Measurements from ENCODE around the gene SLC39A12.

Gene SLC39A12

DNA sequence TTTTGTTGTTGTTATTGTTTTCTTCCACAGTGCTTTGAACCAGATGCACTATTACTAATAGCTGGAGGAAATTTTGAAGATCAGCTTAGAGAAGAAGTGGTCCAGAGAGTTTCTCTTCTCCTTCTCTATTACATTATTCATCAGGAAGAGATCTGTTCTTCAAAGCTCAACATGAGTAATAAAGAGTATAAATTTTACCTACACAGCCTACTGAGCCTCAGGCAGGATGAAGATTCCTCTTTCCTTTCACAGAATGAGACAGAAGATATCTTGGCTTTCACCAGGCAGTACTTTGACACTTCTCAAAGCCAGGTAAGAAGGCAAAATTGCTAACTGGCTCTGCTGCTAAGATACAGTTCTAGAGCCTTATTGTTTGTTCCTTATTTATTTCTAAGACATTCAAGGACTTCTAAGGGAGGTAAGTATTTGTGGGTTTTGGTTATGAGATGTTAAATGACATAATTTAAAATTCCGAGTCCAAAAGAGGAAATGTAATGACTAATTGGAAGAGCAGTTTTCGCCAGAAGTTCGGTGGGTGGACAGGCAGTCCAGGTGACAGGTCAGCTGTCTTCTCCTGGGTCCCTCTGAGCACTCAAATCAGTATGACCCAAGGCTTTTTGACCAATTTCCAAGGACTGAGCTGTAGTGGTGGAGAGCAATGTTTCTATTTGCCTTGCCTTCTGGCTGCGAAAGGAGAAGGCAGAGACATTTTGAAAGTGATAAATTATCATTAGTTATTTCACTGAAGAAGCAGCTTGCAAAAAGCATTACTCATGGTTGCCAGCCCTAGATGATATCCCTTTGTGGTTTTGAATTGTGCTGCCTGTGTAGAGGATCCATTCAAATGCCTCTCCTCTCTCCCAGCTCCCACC, 10.1 kb downstream of the SLC39A12 start:
- DNase-seq (ENCODE audit: low read depth in 2 of 2) = no peak

DNA sequence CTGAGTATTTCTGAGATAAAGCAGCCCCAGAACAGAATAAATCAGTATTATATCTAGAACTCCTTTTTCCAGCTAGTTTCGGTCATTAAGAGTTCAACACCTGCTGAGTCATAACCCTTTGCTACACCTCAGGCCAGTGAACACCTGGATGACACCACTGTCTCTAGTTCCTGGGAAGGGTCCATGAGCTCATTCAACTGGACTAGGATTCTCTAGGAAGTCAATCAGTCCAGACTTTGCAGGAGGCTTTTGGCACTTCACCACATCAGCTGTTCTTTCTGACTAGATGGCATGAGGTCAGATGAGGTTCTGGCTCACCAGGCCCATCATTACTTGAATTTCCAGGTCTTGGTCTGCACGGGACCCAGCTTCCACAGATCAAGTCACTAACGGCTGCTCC, 11.7 kb downstream of the SLC39A12 start:
- DNase-seq (ENCODE audit: low read depth in 2 of 2) = no peak

DNA sequence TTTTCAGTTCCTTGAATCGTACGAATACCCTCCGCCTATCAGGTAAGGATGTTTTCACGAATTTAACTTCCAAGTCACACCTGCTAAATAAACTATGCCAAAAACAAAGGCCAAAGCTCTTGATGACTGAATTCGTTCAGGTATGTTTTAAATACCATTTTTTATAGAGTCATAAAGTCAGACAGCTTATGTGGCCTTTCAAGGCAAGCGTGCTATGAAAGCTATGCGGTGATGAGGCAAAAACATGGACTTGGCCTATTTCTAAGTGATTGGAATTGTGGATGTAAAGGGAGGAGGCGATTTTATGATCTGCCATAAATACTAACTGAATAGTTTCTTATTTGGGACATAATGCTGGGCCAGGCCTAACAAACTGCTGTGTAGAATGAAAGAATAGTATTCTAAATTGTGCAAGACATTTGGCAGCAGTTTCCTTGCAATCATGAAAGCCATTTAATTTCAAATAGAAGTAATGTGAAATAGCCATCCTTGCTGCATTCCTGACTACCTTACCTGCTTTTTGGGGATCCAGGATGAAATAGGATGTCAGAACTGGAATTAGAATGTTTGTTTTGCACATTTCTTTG, 14.0 kb downstream of the SLC39A12 start:
- DNase-seq (ENCODE audit: low read depth in 2 of 2) = no peak

DNA sequence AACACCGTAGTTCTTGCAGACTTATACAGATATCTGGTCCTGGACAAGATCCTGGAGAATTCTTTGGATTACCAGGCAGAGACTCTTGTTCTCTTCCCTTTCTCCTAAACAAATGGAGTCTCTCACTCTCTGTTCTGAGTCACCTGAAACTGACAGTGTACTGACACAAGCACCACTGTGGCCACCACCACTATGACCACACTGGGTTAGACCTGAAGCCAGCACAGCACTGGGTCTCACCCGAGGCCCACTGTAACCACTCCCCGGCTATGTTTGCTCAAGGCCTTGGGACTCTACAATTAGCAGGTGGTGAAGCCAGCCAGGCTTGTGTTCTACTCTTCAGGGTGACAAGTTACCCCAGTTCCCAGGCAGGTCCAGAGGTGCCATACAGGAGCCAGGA, 22.8 kb downstream of the SLC39A12 start:
- no peak for DNase-seq (ENCODE audit: low read depth in 2 of 2)

DNA sequence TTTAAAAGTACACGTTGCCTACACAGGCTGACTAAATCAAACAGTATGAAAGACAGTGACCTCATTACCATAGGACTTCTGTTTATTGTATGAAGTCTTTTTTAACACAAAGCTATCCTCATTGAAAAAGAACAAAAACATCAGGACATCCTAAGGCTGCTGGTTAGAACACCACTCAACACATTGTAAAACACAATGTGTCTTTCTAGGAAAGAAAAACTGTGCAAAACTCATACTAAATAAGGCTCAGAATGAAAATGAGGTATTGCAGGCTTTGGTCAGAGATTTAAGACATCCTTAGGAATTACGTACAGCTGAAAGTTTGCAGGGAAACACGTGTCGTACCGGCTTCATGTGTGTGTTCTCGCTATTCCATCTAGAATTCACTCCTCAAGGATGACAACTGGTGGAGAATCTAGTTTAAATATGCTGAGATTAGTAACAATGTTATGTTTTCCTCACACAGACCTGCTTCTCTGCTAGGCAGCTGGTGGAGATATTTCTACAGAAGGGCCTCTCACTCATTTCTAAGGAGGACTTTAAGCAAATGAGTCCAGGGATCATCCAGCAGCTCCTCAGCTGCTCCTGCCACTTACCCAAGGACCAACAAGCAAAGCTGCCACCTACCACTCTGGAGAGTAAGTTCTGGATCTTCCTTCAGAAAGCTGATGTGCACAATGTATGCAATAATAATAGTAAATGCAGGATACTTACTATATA, 29.3 kb downstream of the SLC39A12 start:
- DNase-seq (ENCODE audit: low read depth in 2 of 2) = no peak

DNA sequence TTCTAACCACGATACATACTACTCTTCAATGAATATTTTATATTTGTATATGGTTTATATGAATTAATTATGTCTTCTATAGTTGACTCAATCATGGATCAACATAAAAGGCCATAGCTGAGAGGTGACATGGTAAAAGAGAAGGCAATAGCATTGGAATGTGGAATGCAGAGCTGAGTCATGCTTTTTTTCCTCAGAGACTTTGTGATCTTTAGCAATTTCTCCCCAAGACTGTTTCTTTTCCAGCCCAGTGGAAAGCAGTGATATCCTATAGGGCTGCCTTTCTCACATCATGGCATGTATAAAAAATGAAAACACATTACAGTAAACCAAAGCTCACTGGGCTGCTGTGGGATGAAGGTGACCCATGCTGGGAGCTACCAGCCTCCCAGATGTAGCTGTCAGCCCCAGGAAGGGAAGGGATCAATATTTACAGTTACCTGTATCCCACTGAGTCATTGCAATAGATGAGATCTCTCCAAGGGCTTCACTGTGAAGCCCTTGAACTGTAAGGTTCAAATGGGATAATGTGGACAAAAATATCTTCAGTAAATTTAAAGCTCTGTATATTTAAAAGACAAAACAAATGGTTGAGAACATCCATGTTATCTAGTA, 30.2 kb downstream of the SLC39A12 start:
- DNase-seq (ENCODE audit: low read depth in 2 of 2) = no peak

DNA sequence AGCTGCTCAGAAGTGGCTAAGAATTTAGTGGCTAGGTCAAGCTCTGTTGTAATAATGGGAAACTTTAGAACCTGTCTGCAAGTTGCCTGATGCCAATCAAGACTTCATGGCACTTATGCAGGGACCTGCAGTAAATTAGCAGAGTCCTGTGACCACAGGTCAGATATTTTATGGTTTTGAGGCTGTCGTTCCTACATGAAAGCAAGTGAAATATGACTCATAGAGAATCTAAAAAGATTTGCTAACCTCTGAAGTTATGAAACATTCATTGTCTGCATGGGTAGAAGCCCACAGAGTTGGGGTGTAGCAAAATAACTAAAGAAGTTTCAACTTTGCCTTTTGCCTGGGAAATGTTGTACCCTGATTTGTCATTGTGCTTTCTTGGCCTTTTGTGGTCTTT, 32.3 kb downstream of the SLC39A12 start:
- no peak for DNase-seq (ENCODE audit: low read depth in 2 of 2)

DNA sequence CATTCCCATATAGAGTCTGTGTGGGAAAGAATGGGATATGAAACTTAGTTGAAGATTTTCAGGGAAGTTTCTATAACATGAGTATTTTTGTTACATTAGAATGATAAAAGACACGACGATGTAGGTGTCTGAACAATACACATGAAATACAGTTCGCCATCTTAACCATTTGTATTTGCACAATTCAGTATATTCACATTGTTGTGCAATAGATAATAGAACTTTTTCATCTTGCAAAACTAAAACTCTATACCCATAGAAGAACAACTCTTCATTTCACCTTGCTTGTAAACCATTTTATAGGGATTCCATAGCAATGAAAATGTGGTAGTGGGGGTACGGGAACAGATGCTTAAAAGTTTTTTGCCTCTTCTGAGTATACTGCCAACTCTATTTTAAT, 32.8 kb downstream of the SLC39A12 start:
- DNase-seq (ENCODE audit: low read depth in 2 of 2) = no peak

DNA sequence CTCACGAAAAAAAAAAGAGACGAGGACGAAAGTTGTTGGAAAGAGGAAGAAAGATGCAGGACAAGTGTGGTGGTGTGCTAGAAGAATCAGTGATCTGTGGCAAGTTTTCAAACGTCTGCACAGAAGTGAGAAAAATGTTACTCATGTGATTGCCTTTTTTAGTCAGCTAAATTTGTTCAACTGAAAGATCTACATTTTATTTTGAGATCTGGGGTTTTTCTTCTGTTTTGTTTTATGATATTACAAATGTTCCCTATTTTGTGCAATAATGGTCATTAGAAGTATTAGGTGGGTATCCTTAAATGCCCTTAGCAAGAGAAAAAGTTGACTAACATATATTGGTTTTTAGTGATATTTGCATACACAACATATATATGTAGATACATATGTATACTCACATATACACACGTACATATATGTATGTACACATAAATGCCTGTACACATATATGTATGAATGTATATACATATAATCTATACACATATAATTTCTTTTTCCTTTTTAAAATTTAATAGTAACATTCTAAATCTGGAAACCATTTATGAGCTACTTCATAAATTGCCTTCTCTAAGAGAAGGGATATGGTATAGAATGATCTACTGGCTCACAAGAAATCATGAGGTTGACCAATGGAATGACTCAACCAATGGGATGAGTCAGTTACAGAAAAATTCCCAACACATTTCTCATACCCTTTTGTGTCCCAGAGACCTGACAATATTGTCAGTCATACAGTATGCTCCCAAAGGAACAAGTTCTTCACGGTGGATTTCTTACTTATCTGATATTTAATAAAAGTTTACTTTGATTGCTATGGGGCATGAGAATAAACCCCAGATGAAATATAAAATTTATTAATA, 38.4 kb downstream of the SLC39A12 start:
- DNase-seq (ENCODE audit: low read depth in 2 of 2) = no peak

DNA sequence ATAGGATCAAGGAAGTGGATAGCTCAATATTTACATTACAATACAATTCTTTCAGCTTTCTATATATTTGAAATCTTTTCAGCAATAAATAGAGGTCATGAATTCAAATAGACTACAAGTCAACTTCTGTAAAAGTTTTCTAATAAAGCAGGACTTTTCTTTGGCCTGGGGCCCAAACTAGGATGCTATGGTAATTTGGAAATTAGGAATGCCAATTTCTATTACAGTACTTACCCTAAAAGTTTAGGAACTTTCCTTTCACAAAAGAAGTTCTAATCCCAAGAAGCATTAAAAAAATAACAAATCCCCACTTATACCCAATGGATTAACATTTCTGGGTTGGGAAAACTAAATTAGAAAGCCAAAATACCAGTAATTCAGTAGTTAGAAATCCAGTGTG, 40.5 kb downstream of the SLC39A12 start:
- DNase-seq (ENCODE audit: low read depth in 2 of 2) = no peak

DNA sequence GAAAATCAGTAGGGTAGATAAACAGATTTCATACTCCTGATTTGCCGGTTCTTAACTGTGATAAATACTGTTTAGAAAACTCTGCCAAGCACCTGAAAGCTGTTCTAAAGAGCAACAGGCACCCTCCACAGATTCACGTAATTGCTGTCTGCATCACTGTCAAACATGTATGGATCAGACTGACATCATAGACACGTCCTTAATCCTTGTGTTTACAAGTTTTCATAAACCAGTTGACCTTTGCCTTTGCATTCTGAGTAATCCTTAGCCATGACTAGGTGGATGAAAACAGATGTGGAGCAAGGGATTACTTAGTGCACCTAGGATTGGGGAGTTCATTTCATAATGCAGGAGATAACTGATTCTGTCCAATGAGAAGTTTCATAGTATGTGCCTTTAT, 41.6 kb downstream of the SLC39A12 start:
- DNase-seq (ENCODE audit: low read depth in 2 of 2) = no peak

DNA sequence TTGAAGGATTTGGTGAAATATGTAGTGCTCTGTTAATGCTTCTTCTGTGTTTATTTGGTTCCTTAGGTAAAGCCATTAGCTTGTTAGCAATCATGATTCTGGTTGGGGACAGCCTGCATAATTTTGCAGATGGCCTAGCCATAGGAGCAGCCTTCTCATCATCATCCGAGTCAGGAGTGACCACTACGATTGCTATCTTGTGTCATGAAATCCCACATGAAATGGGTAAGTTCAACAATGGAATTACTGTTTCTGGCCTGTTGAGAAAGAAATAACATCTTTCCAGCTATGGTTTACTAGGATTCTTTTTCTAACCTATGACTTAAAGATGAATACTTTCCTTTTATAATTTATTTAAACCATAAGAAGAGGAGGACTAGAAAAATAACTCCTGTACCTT, 48.9 kb downstream of the SLC39A12 start:
- DNase-seq (ENCODE audit: low read depth in 2 of 2) = no peak

DNA sequence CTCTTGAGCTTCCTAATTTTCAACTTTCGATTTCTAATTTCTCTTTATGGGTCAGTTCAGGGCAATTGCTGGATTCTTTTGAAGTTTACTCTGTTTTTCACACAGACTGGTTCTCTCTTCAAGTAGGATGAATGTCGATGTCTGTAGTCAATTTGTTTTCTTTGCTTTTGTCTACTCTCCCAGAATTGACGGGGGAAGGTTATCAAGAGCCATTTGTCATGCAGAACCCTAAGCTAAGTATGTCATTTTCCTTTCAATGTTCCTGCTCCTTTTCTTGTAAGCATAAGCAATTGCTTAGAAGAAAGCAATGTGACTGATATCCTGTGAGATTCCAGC, 53.7 kb downstream of the SLC39A12 start:
- no peak for DNase-seq (ENCODE audit: low read depth in 2 of 2)

DNA sequence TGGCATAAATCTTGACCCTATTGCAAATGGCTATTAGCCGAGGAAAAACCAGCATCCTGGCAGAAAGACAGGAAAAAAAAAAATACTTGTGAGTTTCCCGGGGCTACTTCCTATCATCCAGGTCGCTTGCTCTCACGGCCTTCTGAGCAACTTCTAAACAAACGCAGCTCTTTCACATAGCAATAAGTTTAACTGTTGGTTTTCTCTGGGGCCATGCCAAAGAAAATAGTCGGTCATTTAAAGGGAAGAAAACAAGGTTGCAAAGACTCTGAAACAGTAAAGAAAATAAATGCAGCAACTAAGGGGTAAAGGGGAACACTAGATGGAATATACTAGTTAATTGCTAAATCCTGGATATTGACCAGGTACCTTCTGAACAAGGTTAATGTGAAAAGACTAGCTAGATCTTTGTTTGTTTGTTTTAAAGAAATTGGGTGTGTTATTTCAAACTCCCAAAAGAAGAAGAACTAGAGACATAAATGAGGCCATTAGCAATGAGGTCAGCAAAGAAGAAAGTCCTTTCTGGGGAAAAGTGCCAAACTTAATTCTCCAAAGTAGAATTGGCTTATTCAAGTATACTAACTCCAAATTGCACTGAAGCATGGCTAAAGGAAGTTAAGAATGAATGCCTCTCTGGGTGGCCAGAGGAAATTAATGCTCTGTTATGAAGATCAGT, 54.2 kb downstream of the SLC39A12 start:
- no peak for DNase-seq (ENCODE audit: low read depth in 2 of 2)

DNA sequence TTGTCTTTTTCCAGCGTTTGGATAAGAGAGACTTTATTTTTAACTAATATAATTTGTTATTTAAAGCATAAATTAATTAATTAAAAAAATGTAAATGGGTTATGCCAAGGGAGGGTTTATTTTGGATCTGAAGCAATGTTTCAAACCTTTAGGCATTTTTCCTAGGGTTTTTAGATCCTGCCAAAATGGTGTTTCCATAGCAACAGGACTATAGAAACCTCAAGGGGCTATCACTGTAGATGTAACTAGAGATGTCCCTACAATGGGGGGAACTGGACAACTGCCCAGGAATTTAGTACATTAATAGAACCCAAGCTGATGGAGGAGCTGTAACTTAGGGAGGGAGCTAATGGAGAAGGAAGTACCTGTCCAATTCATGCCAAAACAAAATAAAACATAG, 57.3 kb downstream of the SLC39A12 start:
- DNase-seq (ENCODE audit: low read depth in 2 of 2) = no peak

DNA sequence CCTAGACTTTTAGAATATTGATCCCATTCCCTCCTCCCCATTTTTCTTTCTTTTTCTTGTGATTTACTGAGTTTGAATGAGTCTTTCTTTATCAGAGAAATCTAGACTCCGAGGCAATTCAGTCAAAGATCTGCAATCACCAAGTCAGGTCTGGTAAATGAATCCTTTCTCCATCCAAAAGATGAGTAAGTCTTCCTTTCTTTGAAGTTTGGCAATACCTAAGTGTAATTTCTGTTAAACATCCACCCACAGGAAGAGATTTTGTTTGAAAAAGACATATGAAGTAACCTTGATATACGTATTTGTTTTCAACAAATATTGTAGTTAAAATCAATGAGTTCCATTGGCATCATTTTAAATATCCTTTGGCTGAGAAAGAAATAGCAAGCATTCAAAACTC, 58.3 kb downstream of the SLC39A12 start:
- no peak for DNase-seq (ENCODE audit: low read depth in 2 of 2)

DNA sequence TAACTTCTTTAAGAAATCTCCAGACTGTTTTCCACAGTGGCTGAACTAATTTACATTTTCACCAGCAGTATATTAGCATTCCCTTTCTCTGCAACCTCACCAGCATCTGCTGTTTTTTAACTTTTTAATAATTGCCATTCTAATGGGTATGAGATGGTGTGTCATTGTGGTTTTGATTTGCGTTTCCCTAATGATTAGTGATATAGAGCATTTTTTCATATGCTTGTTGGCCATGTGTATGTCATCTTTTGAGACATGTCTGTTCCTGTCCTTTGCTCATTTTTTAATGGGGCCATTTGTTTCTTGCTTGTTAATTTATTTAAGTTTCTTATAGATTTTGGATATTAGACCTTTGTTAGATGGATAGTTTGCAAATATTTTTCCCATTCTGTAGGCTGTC, 68.8 kb downstream of the SLC39A12 start:
- DNase-seq (ENCODE audit: low read depth in 2 of 2) = no peak

DNA sequence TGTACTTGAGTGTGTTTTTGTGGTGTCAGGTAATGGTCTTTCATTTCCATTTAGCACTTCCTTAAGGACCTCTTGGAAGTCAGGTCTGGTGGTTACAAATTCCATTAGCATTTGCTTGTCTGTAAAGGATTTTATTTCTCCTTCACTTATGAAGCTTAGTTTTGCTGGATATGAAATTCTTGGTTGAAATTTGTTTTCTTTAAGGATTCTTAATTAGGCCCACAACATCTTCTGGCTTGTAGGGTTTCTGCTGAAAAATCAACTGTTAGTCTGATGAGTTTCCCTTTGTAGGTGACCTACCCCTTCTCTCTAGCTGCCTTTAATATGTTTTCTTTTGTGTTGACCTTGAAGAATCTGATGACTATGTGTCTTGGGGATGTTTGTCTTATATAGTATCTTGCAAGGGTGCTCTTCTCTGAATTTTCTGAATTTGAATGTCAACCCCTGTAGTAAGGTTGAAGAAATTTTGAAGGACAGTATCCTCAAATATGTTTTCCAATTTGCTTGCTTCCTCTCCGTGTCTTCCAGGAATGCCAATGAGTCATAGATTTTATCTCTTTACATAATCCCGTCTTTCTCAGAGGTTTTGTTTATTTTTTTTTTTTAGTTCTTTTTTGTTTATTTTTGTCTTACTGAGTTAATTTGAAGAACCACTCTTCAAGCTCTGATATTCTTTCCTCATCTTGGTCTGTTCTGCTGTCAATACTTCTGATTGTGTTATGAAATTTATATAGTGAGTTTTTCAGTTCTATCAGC, 70.2 kb downstream of the SLC39A12 start:
- DNase-seq (ENCODE audit: low read depth in 2 of 2) = no peak

DNA sequence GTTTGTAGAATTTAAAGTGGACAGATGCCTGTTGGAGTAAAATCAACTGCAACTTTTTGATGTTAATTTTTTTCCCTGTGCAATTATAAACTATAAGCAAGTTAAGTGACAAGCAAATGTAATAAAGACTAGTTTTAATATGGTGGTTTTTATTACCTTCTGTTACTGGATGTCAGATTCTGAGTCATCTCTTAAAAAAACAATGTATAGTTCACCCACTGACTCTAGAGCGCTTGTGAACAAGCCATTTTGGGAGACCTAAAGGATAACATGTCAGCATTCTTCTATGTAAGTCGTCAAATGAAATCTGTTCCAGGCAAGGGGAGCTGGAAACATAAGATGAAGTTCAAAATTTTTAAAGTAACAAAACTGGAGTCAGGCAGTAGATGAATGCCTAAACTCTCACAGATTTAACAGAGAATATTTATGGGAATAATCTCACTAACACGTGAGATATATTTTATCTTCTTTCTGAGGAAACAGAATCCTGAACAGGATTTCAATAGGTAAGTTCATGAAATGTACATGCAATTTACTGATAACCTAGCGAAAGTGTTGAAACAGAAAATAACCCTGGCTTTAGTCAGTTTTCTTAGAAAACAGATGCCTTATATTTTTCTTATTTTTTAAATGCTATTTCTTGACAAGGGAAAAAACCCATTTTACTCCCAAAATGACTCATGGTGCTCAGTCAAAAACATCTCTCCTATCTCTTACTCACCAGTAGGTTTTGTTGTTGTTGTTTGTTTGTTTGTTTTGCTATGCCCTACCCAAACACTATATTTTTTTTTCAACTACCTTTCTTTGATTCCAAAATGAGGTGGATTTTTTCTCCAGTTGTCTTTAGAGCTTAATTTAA, 91.7 kb downstream of the SLC39A12 start:
- DNase-seq (ENCODE audit: low read depth in 2 of 2) = no peak
